Ishikawa (cell line): ENCODE data around the gene CTAG1A.
"Not testable (repeated sequence)": the region's sequence is repeated elsewhere in the genome, so short reads cannot be mapped to it uniquely, and the experiment has no call there.

Experiments
- CEBPB ChIP-seq: IDR thresholded peaks from 2 replicates; pipeline ENCODE4 v1.6.1; 2012
- CREB1 ChIP-seq: IDR thresholded peaks from 2 replicates; pipeline ENCODE4 v1.6.1; 2012; ENCODE audit warnings: low read depth
- EGR1 ChIP-seq: IDR thresholded peaks from 2 replicates; pipeline ENCODE4 v1.6.1; 2012
- EP300 ChIP-seq: IDR thresholded peaks from 2 replicates; pipeline ENCODE4 v1.6.1; 2012; ENCODE audit warnings: borderline replicate concordance
- FOXM1 ChIP-seq: IDR thresholded peaks from 2 replicates; pipeline ENCODE4 v1.6.1; 2012; ENCODE audit warnings: low read depth, borderline replicate concordance
- NFIC ChIP-seq: IDR thresholded peaks from 2 replicates; pipeline ENCODE4 v1.6.1; 2012
- RAD21 ChIP-seq: IDR thresholded peaks from 2 replicates; pipeline ENCODE4 v1.6.1; 2012; ENCODE audit warnings: low read depth
- TAF1 ChIP-seq: IDR thresholded peaks from 2 replicates; pipeline ENCODE4 v1.6.1; 2012; ENCODE audit warnings: low read depth, mild to moderate bottlenecking
- TCF12 ChIP-seq: IDR thresholded peaks from 2 replicates; pipeline ENCODE4 v1.6.1; 2012; ENCODE audit warnings: low read depth
- TEAD4 ChIP-seq: IDR thresholded peaks from 2 replicates; pipeline ENCODE4 v1.6.1; 2012
- YY1 ChIP-seq: IDR thresholded peaks from 2 replicates; pipeline ENCODE4 v1.6.1; 2012; ENCODE audit warnings: low read depth
- ZBTB7A ChIP-seq: IDR thresholded peaks from 2 replicates; pipeline ENCODE4 v1.6.1; 2012; ENCODE audit warnings: low read depth
- TF ChIP-seq, protein P1 (sequence below): IDR thresholded peaks from 2 replicates; pipeline ENCODE4 v1.6.1; 2012
- TF ChIP-seq, protein P2 (sequence below): IDR thresholded peaks from 2 replicates; pipeline ENCODE4 v1.6.1; 2012
- TF ChIP-seq, protein P3 (sequence below): IDR thresholded peaks from 2 replicates; pipeline ENCODE4 v1.6.1; 2012; ENCODE audit warnings: low read depth, mild to moderate bottlenecking

Gene CTAG1A

DNA sequence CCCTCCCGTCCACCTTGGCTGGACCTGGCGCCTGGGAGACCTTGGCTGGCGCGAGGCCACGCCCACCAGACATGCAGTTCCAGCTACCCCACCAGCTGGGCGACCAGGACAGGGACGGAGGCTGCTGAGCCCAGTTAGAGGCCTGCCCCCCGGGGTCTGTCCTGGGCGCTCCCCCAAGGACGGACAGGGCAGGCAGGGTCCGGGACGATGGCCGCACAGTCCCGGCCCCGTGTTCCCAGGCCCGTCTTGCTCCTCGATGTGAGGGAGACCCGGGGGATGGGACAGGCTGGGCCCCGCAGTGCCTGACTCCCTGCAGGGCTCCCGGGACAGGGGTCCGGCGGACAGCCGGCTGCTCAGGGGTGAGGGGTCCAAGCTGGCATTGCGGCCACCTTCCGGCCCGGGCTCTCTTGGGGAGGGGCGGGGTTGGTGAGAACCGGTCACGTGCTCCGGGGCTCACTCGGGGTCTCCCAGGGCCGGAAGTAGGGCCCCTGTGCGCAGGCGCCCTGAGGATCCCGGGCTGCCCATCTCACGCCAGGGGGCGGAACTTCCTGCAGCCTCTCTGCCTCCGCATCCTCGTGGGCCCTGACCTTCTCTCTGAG lies at the start of gene CTAG1A:
Gene CTAG1A, plus strand, starts transcription at position 549 of the 599 bp plus-strand sequence. CDS start 74 bp downstream, outside the sequence.
- not testable (repeated sequence) for TF ChIP-seq EGR1, CEBPB, TEAD4

DNA sequence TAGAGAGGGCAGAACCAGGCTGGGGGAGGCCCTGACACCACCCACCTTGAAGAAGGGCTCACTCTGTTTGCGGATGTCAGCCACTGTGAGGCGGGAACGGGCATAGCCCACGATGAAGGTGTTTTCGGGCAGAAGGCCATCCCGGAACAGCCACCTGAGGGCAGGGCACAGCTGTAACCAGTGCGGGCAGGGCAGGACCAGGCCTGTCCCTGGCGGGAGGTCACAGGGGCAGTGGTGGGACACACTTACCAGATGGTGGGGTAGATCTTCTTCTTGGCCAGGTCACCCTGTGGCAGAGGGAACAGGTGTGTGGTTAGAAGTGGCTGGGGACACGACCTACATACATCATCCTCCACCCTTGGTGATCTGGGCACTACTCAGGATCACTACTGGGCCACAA lies 49.0 kb upstream of the CTAG1A start:
- TF ChIP-seq, protein P1, sequence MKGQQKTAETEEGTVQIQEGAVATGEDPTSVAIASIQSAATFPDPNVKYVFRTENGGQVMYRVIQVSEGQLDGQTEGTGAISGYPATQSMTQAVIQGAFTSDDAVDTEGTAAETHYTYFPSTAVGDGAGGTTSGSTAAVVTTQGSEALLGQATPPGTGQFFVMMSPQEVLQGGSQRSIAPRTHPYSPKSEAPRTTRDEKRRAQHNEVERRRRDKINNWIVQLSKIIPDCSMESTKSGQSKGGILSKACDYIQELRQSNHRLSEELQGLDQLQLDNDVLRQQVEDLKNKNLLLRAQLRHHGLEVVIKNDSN = no peak
- no peak for TF ChIP-seq FOXM1
- TF ChIP-seq, protein P2, sequence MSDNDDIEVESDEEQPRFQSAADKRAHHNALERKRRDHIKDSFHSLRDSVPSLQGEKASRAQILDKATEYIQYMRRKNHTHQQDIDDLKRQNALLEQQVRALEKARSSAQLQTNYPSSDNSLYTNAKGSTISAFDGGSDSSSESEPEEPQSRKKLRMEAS = no peak
- TF ChIP-seq CREB1 = no peak
- TF ChIP-seq ZBTB7A = no peak
- no peak for TF ChIP-seq TAF1
- TF ChIP-seq, protein P3, sequence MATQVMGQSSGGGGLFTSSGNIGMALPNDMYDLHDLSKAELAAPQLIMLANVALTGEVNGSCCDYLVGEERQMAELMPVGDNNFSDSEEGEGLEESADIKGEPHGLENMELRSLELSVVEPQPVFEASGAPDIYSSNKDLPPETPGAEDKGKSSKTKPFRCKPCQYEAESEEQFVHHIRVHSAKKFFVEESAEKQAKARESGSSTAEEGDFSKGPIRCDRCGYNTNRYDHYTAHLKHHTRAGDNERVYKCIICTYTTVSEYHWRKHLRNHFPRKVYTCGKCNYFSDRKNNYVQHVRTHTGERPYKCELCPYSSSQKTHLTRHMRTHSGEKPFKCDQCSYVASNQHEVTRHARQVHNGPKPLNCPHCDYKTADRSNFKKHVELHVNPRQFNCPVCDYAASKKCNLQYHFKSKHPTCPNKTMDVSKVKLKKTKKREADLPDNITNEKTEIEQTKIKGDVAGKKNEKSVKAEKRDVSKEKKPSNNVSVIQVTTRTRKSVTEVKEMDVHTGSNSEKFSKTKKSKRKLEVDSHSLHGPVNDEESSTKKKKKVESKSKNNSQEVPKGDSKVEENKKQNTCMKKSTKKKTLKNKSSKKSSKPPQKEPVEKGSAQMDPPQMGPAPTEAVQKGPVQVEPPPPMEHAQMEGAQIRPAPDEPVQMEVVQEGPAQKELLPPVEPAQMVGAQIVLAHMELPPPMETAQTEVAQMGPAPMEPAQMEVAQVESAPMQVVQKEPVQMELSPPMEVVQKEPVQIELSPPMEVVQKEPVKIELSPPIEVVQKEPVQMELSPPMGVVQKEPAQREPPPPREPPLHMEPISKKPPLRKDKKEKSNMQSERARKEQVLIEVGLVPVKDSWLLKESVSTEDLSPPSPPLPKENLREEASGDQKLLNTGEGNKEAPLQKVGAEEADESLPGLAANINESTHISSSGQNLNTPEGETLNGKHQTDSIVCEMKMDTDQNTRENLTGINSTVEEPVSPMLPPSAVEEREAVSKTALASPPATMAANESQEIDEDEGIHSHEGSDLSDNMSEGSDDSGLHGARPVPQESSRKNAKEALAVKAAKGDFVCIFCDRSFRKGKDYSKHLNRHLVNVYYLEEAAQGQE = no peak
- TF ChIP-seq NFIC = no peak
- TF ChIP-seq TEAD4 = no peak
- TF ChIP-seq CEBPB = no peak
- no peak for TF ChIP-seq EP300
- TF ChIP-seq EGR1 = no peak
- TF ChIP-seq YY1 = no peak
- no peak for TF ChIP-seq TCF12
- TF ChIP-seq RAD21 = no peak

DNA sequence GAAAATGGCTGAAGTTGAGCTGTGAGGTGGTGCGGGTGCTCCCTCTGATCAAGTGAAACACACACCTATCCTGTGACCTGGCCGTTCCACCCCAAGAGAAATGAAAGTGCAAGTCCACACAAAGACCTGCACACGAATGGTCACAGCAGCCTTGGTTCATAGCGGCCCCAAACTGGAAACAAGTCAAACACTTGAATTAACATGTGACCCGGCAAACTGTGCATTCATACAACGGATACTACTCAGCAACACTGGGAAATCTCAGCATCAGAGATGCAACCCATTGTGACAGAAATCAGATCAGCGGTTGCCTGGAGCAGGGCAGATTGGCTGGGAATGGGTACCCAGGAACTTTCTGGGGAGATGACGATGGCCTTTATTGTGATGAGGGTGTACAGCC lies 45.9 kb upstream of the CTAG1A start:
- TF ChIP-seq ZBTB7A (no peak), YY1 (no peak), CEBPB (no peak), EGR1 (no peak), RAD21 (no peak), CREB1 (no peak), EP300 (no peak), TCF12 (no peak), TAF1 (no peak), TEAD4 (no peak), FOXM1 (no peak), NFIC (no peak)
- TF ChIP-seq, protein P1 = no peak
- TF ChIP-seq, protein P2 = no peak
- TF ChIP-seq, protein P3 = no peak

DNA sequence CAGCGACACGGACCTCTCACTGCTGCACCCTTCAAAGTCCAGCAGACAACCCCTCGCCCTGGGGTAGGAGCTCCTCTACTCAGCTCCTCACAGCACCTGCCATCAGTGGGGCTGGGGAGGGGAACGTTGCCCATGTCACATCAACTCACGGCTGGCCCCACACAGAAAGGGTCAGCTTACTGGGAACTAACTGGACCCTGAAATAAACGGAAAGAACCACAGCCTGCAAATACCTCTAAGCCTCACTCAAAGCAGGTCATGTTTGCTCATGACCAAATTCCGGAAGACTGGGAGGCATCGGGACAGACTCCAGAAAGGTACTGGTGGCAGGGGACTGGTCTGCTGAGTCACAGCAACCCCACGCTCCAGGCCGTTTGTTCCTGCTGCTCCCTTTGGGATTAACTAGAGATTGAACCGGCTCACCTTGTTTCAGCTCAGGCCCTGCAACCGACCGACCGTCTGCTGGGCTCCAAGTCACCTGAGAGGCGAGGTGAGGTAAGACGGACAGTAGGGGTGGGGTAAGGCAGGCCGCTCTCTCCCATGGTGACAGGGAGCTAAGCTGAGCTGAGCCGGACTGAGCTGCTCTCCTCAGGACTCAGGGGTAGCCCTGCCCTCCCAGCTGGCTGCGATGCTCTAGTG lies 43.9 kb upstream of the CTAG1A start:
- TF ChIP-seq EP300 = no peak
- no peak for TF ChIP-seq RAD21
- no peak for TF ChIP-seq TEAD4

DNA sequence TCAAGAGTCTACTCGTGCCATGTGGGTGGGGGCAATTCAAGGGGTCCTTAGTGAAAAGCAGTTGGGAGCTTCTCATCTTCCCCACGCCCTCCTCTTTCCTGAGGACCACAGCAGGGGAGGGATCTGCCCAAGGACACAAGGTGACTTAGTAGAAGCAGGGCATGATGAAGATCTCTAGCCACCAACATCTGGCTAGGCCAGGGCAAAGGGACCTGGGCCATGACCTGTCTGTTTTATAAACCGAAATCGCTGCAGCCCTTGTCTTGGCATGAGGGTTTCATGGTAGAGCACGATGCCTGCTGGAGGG lies 43.4 kb upstream of the CTAG1A start:
- TF ChIP-seq CEBPB = no peak
- TF ChIP-seq, protein P2 = no peak
- no peak for TF ChIP-seq NFIC
- TF ChIP-seq, protein P1 = no peak
- no peak for TF ChIP-seq EP300
- TF ChIP-seq RAD21 = no peak
- no peak for TF ChIP-seq TEAD4
- TF ChIP-seq, protein P3 = no peak
- no peak for TF ChIP-seq EGR1
